Retina (tissue), 1 donor: ENCODE measurements around the gene ANXA9.
A peak's percentile ranks its signal among the peaks of the same experiment; 100 is the strongest.

Source experiments
- DNase-seq: peaks from one replicate; pipeline ENCODE4 v3.0.0-alpha.2; 2016

The ANXA9 gene

GRCh38 chr1:150981805-150982712, at the start of gene ANXA9:
ANXA9 (plus strand) TSS chr1:150982292; CDS start chr1:150983106, 814 bp downstream.
- DNase-seq, result no peak

- DNase-seq, result no peak
Observed at GRCh38 chr1:150944856-150945255, 37.2 kb upstream of the ANXA9 start.

- DNase-seq, result no peak
Observed at GRCh38 chr1:150954708-150955107, 27.4 kb upstream of the ANXA9 start.

GRCh38 chr1:150955280-150955679, 26.8 kb upstream of the ANXA9 start:
- no peak for DNase-seq

- DNase-seq, result no peak
Observed at GRCh38 chr1:150957666-150958065, 24.4 kb upstream of the ANXA9 start.

GRCh38 chr1:150960646-150961045, 21.4 kb upstream of the ANXA9 start:
- no peak for DNase-seq

- DNase-seq, result no peak
Observed at GRCh38 chr1:150961756-150962155, 20.3 kb upstream of the ANXA9 start.

GRCh38 chr1:150963321-150964163, 18.6 kb upstream of the ANXA9 start:
- no peak for DNase-seq

GRCh38 chr1:150964164-150964489, 18.0 kb upstream of the ANXA9 start:
- no peak for DNase-seq

- no peak for DNase-seq
Observed at GRCh38 chr1:150965605-150966004, 16.5 kb upstream of the ANXA9 start.

GRCh38 chr1:150966011-150966410, 16.1 kb upstream of the ANXA9 start:
- DNase-seq, result no peak

GRCh38 chr1:150967936-150968335, 14.2 kb upstream of the ANXA9 start:
- DNase-seq, result no peak

GRCh38 chr1:150968491-150968890, 13.6 kb upstream of the ANXA9 start:
- DNase-seq, result no peak

- DNase-seq, result no peak
Observed at GRCh38 chr1:150969626-150970025, 12.5 kb upstream of the ANXA9 start.

GRCh38 chr1:150970808-150971582, 11.1 kb upstream of the ANXA9 start:
- DNase-seq, result peak; percentile 33

- peak; percentile 28 for DNase-seq
Observed at GRCh38 chr1:150971583-150972416, 10.3 kb upstream of the ANXA9 start.

- no peak for DNase-seq
Observed at GRCh38 chr1:150972417-150972940, 9.6 kb upstream of the ANXA9 start.

- DNase-seq, result no peak
Observed at GRCh38 chr1:150973258-150973835, 8.7 kb upstream of the ANXA9 start.

- DNase-seq, result peak; percentile 76
Observed at GRCh38 chr1:150973836-150974579, 8.1 kb upstream of the ANXA9 start.

- DNase-seq, result peak; percentile 79
Observed at GRCh38 chr1:150974580-150975478, 7.3 kb upstream of the ANXA9 start, which contains the start of gene CERS2. CERS2 (minus strand) TSS chr1:150974835; CDS start chr1:150969090, 5,745 bp downstream.
